Measurements from ENCODE around the gene NAALADL2.
"Not testable (repeated sequence)": the region's sequence is repeated elsewhere in the genome, so short reads cannot be mapped to it uniquely, and the experiment has no call there.

NAALADL2 gene

DNA sequence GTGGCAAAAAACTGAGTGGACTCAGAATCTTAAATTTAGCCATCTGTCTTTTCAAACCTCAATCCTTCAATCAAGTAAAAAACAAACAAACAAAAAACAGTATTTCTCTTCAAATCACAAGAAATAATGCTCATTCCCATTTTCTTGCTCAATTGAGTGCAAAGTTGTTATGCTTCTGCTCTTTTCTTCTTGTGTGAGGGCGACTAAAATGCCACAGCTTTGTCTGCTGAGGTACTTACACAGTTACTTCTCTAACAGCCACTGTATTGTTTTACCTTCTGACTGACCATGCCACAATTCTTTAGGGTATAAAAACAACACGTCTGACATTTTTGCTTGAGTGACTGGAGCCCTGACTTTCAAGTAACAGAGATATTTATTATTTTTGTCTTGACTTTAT, 617.4 kb downstream of the NAALADL2 start:
- DNase-seq (ENCODE audit: low spot score) (no peak), FAIRE-seq (no peak)

DNA sequence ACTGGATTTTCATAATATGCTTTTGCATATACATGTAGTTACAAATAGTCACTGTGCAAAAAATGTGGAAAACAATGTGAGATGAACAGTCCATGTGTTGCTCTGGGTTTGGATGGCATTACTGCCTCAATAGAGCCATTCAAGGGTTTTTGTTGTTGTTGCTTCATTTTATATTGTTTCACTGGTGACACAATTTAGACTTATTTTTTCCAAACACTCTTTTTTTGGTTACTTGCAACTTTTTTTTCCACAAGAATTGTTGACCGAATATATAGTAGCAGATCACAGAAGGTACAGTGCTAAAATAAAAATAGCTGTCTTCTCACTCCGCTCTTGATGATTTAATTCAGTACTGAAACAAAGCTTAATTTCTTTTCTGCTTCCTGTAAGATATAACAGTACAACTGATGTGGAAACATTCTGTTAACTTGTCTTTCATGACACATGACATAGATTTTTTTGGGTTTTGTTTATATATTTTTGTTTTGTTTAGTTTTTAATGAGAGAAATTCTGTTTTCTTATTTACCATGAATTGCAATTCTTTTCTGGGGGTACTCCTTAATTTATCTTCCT, 618.6 kb downstream of the NAALADL2 start:
- FAIRE-seq = no peak
- DNase-seq (ENCODE audit: low spot score) = no peak

DNA sequence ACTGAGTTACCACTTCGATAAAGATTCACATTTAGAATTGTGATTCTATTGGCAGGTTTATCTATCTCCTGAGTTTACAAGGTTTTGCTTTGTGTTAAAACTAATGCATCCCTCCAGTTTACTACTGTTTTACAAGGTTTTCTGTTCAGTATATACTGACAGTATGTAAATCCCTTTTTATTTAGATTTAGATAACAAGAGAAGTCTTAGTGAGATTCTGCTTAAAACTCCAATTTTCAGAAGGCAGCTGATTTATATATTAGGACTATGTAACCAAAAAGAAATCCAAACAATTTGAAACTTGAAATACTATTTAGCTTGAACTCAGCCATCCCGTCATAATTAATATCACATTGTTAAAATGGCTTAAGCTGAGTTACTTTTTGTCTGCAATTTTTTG, 619.2 kb downstream of the NAALADL2 start:
- DNase-seq (ENCODE audit: low spot score) (no peak), FAIRE-seq (no peak)

DNA sequence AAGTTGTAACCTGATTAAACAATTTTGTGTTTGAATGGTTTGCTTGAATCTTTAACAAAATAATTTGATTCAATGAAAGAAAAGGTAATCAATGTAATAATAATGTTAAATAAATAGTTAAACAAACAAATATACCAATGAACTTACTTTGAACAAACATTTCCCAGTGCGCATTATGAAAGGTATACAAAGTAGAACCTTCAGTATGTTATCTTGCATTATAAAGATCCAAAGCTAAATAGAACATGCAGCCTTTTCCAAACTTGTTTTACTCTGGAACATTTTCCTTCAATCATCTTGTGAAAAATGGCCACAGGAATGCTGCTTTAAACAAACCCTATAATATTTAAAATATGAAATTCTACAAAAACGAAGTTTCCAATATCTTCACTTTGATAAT, 620.0 kb downstream of the NAALADL2 start:
- FAIRE-seq (no peak), DNase-seq (ENCODE audit: low spot score) (no peak)

GRCh38 chr3:175479800-175480199, 620.7 kb downstream of the NAALADL2 start:
- no peak for DNase-seq (ENCODE audit: low spot score)
- FAIRE-seq = no peak

GRCh38 chr3:175484666-175485065, 625.5 kb downstream of the NAALADL2 start:
- FAIRE-seq = no peak
- DNase-seq (ENCODE audit: low spot score) = no peak

GRCh38 chr3:175485436-175485835, 626.3 kb downstream of the NAALADL2 start:
- no peak for DNase-seq (ENCODE audit: low spot score)
- FAIRE-seq = no peak

- DNase-seq (ENCODE audit: low spot score) (no peak), FAIRE-seq (no peak)
Observed at GRCh38 chr3:175486255-175486654, 627.1 kb downstream of the NAALADL2 start.

GRCh38 chr3:175489406-175489805, 630.3 kb downstream of the NAALADL2 start:
- DNase-seq (ENCODE audit: low spot score) = no peak
- FAIRE-seq = no peak

DNA sequence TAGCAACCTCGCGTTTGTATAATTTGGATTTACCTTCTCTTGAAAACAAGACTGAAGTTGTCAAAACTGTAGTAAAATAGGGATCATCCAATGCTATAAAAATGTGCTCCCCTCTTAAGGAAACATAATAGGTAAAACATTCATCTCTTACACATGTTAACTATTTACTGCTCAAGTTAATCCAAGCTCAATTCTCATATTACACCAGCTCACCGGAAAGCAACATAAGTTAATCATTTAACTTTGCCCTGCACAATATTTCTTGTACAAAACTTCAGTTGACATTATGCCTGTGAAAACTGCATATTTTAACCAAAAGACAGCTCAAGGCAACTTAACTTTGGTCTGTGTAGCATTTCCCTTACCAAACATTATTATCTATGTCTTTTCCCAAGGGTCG, 634.2 kb downstream of the NAALADL2 start:
- FAIRE-seq = no peak

GRCh38 chr3:175495331-175495730, 636.2 kb downstream of the NAALADL2 start:
- no peak for FAIRE-seq
- DNase-seq (ENCODE audit: low spot score) = no peak

More for the DNA sequence above, 634.2 kb downstream of the NAALADL2 start:
- DNase-seq (ENCODE audit: low spot score) = no peak

GRCh38 chr3:175502155-175502554, 643.0 kb downstream of the NAALADL2 start:
- DNase-seq (ENCODE audit: low spot score) (no peak), FAIRE-seq (no peak)

GRCh38 chr3:175511219-175511785, 652.2 kb downstream of the NAALADL2 start:
- no peak for FAIRE-seq

DNA sequence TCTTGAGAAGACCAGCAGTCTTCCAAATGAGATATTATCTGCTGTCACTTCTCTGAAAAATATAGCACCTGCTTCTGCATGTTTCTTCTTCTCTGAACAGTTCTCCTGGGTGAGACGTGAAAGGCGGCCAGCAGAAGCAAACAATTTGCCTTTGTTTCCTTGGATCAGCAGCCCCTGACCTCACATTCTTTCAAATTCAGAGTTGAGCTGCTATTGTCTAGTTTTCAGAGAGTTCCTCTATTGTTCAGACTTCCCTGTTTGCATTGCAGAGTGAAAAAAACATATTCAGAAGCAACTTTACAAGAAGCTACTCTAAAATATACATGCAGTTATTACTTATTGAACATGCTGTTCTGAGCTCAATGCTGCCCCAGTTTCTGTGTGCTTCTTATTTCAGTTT, 653.6 kb downstream of the NAALADL2 start:
- no peak for FAIRE-seq
- peak; percentile 1 for DNase-seq (ENCODE audit: low spot score)

More at GRCh38 chr3:175511219-175511785, 652.2 kb downstream of the NAALADL2 start:
- no peak for DNase-seq (ENCODE audit: low spot score)

DNA sequence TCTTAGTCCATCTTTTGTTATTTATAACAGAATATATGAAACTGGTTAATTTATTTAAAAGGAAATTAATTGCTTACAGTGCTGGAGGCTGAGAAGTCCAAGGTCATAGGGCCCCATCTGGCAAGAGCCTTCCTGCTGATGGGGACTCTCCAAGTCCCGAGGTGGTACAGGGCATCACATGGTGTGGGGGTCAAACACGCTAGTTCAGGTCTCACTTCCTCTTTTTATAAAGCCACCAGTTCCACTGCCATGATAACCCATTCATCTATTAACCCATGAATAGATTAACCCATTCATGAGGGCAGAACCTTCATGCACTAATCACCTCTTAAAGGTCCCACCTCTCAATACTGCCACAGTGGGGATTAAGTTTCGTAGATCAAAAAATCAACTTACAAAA, 659.3 kb downstream of the NAALADL2 start:
- no peak for DNase-seq (ENCODE audit: low spot score)
- no peak for FAIRE-seq

- DNase-seq (ENCODE audit: low spot score) = no peak
- FAIRE-seq = no peak
Observed at GRCh38 chr3:175521406-175521805, 662.3 kb downstream of the NAALADL2 start.

- no peak for DNase-seq (ENCODE audit: low spot score)
- FAIRE-seq = no peak
Observed at GRCh38 chr3:175526191-175526590, 667.1 kb downstream of the NAALADL2 start.

GRCh38 chr3:175526609-175527280, 667.6 kb downstream of the NAALADL2 start:
- peak; percentile 3 for DNase-seq (ENCODE audit: low spot score)
- no peak for FAIRE-seq

DNA sequence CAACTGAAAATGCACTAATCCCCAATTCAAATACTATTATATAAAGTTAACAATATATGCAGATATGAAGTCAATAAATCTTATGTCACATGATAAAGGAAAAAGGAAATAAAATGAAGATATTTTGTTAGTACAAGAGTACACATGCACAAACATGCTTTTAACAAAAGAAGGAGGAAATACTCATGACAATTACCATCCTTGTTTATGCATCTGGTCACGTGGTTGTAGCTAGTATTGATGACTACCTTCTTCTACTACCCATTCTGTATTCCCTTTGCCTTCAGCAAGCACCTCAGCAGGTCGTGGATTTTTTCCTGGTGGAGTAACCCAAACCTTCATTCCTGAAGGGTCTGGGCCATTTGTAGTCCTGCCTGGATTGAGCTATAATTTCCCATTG, 669.6 kb downstream of the NAALADL2 start:
- DNase-seq (ENCODE audit: low spot score); FAIRE-seq: not testable (repeated sequence)

- DNase-seq (ENCODE audit: low spot score) (no peak), FAIRE-seq (no peak)
Observed at GRCh38 chr3:175535351-175535750, 676.2 kb downstream of the NAALADL2 start.

GRCh38 chr3:175546115-175546514, 687.0 kb downstream of the NAALADL2 start:
- DNase-seq (ENCODE audit: low spot score) (no peak), FAIRE-seq (no peak)

DNA sequence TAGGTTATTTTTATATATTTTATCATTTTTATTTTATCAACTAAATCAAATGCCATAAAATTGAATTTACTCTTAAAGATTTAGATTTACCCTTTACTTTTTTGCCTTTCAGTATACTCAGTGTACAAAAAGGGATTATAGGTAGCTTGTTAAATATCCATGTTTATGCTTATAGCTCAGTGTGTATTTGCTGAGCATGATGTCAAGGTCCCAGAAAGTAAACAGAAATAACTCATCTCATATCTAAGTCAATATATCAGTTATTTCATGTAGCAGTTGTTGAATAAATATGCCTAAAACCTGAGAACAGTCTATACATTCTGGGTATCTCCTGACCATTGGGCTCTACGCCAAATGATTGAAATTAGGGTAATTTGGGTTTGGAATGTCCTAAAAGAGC, 693.8 kb downstream of the NAALADL2 start:
- DNase-seq (ENCODE audit: low spot score) (no peak), FAIRE-seq (no peak)

DNA sequence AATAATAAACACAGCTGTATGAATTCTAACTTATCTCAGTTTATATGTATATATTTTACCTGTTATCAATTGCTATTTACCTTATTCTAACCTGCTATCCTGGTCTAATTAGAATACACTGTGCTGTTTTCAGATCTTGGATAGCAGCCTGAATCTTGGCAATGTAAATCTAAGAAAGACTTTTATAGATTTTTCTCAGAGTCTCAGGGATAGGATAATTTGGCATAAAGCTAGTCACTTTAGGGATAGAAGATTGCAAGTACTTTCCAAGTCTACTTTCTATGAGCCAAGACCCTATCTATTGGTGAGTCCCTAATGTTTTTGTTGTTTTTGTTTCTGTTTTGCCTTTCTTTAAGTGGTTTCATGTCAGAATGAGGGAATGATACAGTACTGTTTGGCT, 695.7 kb downstream of the NAALADL2 start:
- FAIRE-seq (no peak), DNase-seq (ENCODE audit: low spot score) (no peak)
